IMR-90 (cell line): ENCODE measurements around the gene LARGE2. TPM values are rescaled to one million over a fixed set of nuclear protein-coding genes. Genes with fewer than 3 reads are reported as not detected.
A peak's percentile ranks its signal among the peaks of the same experiment; 100 is the strongest.

Experiments
- ATAC-seq: fragments of 200-7000 bp; cut with Tn5 transposase; 2 replicates; pipeline ENCODE4 v1.9.1; 2020; ENCODE audit warnings: low read depth, mild to moderate bottlenecking, moderate library complexity
- BruUV-seq: library from RNA; stranded (reverse); fragments of 400-500 nt; replicated peaks from 2 replicates; lab custom pipeline; 2021; lab: Mats Ljungman, UMichigan
- CTCF ChIA-PET: fragments of 300-600 bp; formaldehyde crosslinking; extraction: SDS; loops from one replicate; lab custom pipeline; 2021; ENCODE audit warnings: antibody characterized with exemption; lab: Yijun Ruan, JAX
- POLR2A ChIA-PET: fragments of 300-600 bp; sonication (Branson Sonifier 250); formaldehyde crosslinking; loops from one replicate; lab custom pipeline; 2022; ENCODE audit warnings: antibody characterized with exemption; ENCODE audit not compliant: unreplicated experiment; lab: Charles Lee
- DNase-seq: peaks from one replicate; pipeline ENCODE4 v3.0.0; 2013
- H2AFZ ChIP-seq: replicated peaks from 2 replicates; pipeline ENCODE3; 2013; ENCODE audit warnings: low read length, mild to moderate bottlenecking; ENCODE audit not compliant: poor library complexity
- H2AK5ac ChIP-seq: 2 replicates; pipeline ENCODE4 v1.6.1; 2013; ENCODE audit warnings: low read depth, low read length, inconsistent platforms
- H2AK9ac ChIP-seq: replicated peaks from 2 replicates; pipeline ENCODE3; 2013; ENCODE audit warnings: mild to moderate bottlenecking, low read depth, low read length, moderate library complexity; ENCODE audit not compliant: poor library complexity
- H2BK120ac ChIP-seq: 2 replicates; pipeline ENCODE4 v1.6.1; 2013; ENCODE audit warnings: low read depth, low read length, inconsistent platforms
- H2BK15ac ChIP-seq: 3 replicates; pipeline ENCODE4 v1.6.1; 2013; ENCODE audit warnings: low read depth, low read length, inconsistent platforms
- H2BK20ac ChIP-seq: 2 replicates; pipeline ENCODE4 v1.6.1; 2013; ENCODE audit warnings: low read depth, mild to moderate bottlenecking, inconsistent platforms, low read length, moderate library complexity
- H2BK5ac ChIP-seq: 2 replicates; pipeline ENCODE4 v1.6.1; 2013; ENCODE audit warnings: mild to moderate bottlenecking, low read depth, low read length, inconsistent platforms; ENCODE audit not compliant: poor library complexity, severe bottlenecking
- H3K14ac ChIP-seq: replicated peaks from 2 replicates; pipeline ENCODE4 v1.6.1; 2013; ENCODE audit warnings: low read depth, low read length, inconsistent platforms
- H3K18ac ChIP-seq: 2 replicates; pipeline ENCODE4 v1.6.1; 2013; ENCODE audit warnings: low read depth, low read length, control low read depth
- H3K23ac ChIP-seq: 2 replicates; pipeline ENCODE4 v1.6.1; 2013; ENCODE audit warnings: low read depth, low read length, inconsistent platforms
- H3K27ac ChIP-seq: 2 replicates; pipeline ENCODE4 v1.5.1; 2013; ENCODE audit warnings: mild to moderate bottlenecking, control low read depth, low read length; ENCODE audit not compliant: insufficient read depth
- H3K27me3 ChIP-seq: 2 replicates; pipeline ENCODE4 v1.6.1; 2013; ENCODE audit warnings: low read length; ENCODE audit not compliant: control insufficient read depth, insufficient read depth
- H3K36me3 ChIP-seq: 2 replicates; pipeline ENCODE4 v1.6.1; 2013; ENCODE audit warnings: low read length, mixed read lengths; ENCODE audit not compliant: control insufficient read depth, insufficient read depth
- H3K4ac ChIP-seq: 2 replicates; pipeline ENCODE4 v1.6.1; 2013; ENCODE audit warnings: low read depth, low read length, inconsistent platforms
- H3K4me1 ChIP-seq: 2 replicates; pipeline ENCODE4 v1.6.1; 2013; ENCODE audit warnings: low read length, mixed read lengths; ENCODE audit not compliant: control insufficient read depth, insufficient read depth
- H3K4me2 ChIP-seq: 2 replicates; pipeline ENCODE4 v1.6.1; 2013; ENCODE audit warnings: low read depth, mild to moderate bottlenecking, control low read depth, low read length, moderate library complexity
- H3K4me3 ChIP-seq: 2 replicates; pipeline ENCODE4 v1.5.1; 2013; ENCODE audit warnings: low read depth, mild to moderate bottlenecking, control low read depth, low read length, moderate library complexity; ENCODE audit not compliant: insufficient read depth
- H3K56ac ChIP-seq: 2 replicates; pipeline ENCODE4 v1.6.1; 2013; ENCODE audit warnings: low read length, inconsistent platforms; ENCODE audit not compliant: insufficient read depth; ENCODE audit errors: extremely low read depth
- H3K79me1 ChIP-seq, 2 experiments: 2 replicates each; pipeline ENCODE4 v1.6.1; 2013; ENCODE audit warnings: low read length in 2 of 2, inconsistent platforms in 1 of 2, low read depth in 1 of 2
- H3K9ac ChIP-seq: 2 replicates; pipeline ENCODE4 v1.6.1; 2013; ENCODE audit warnings: low read depth, low read length, control low read depth
- H3K9me1 ChIP-seq: 2 replicates; pipeline ENCODE4 v1.6.1; 2013; ENCODE audit warnings: low read length, inconsistent platforms; ENCODE audit not compliant: insufficient read depth
- H3K9me3 ChIP-seq: 2 replicates; pipeline ENCODE4 v1.6.1; 2013; ENCODE audit warnings: low read length; ENCODE audit not compliant: control insufficient read depth, insufficient read depth
- H4K20me1 ChIP-seq: 2 replicates; pipeline ENCODE4 v1.6.1; 2013; ENCODE audit warnings: low read length, inconsistent platforms; ENCODE audit not compliant: insufficient read depth
- H4K5ac ChIP-seq: 2 replicates; pipeline ENCODE4 v1.6.1; 2013; ENCODE audit warnings: mild to moderate bottlenecking, low read depth, low read length, control low read depth
- H4K8ac ChIP-seq, 2 experiments: 2 replicates each; pipeline ENCODE4 v1.6.1; 2013; ENCODE audit warnings: low read depth in 2 of 2, low read length in 2 of 2, control low read depth in 1 of 2, inconsistent platforms in 1 of 2
- H4K91ac ChIP-seq: 2 replicates; pipeline ENCODE4 v1.6.1; 2013; ENCODE audit warnings: low read depth, low read length, inconsistent platforms; ENCODE audit not compliant: insufficient read depth
- BHLHE40 ChIP-seq: fragments of 150-350 bp; IDR thresholded peaks from 2 replicates; pipeline ENCODE4 v1.6.1; 2016; ENCODE audit warnings: mild to moderate bottlenecking, low read depth, low read length
- CEBPB ChIP-seq: IDR thresholded peaks from 2 replicates; pipeline ENCODE4 v1.6.1; 2012; ENCODE audit warnings: low read depth, low read length, improper control_type of control experiment
- CHD1 ChIP-seq: IDR thresholded peaks from 2 replicates; pipeline ENCODE4 v1.6.1; 2012; ENCODE audit warnings: low read depth, low read length, improper control_type of control experiment
- CTCF ChIP-seq: conservative IDR thresholded peaks from 2 replicates; pipeline ENCODE4 v1.5.1; 2012; ENCODE audit warnings: mild to moderate bottlenecking, low read depth, low read length, improper control_type of control experiment
- FOS ChIP-seq: fragments of 150-350 bp; IDR thresholded peaks from 2 replicates; pipeline ENCODE4 v1.6.1; 2016; ENCODE audit warnings: low read depth, low read length
- MAFK ChIP-seq: IDR thresholded peaks from 2 replicates; pipeline ENCODE4 v1.6.1; 2012; ENCODE audit warnings: low read depth, low read length, improper control_type of control experiment
- MAZ ChIP-seq: IDR thresholded peaks from 2 replicates; pipeline ENCODE4 v1.6.1; 2012; ENCODE audit warnings: low read depth, mild to moderate bottlenecking, low read length, improper control_type of control experiment, moderate library complexity, borderline replicate concordance
- NFE2L2 ChIP-seq: fragments of 150-350 bp; IDR thresholded peaks from 2 replicates; pipeline ENCODE4 v1.6.1; 2016; ENCODE audit warnings: low read depth, mild to moderate bottlenecking, low read length
- POLR2A ChIP-seq: IDR thresholded peaks from 2 replicates; pipeline ENCODE4 v1.6.1; 2012; ENCODE audit warnings: mild to moderate bottlenecking, low read depth, low read length
- RAD21 ChIP-seq: IDR thresholded peaks from 2 replicates; pipeline ENCODE4 v1.6.1; 2012; ENCODE audit warnings: low read length, improper control_type of control experiment
- RFX5 ChIP-seq: IDR thresholded peaks from 2 replicates; pipeline ENCODE4 v1.8.0; 2012; ENCODE audit warnings: low read depth, mild to moderate bottlenecking, low read length, moderate library complexity
- SMC3 ChIP-seq: fragments of 150-350 bp; IDR thresholded peaks from 2 replicates; pipeline ENCODE4 v1.6.1; 2016; ENCODE audit warnings: low read depth, mild to moderate bottlenecking, antibody characterized with exemption, low read length, moderate library complexity
- WGBS, 2 experiments: methylation state at CpG; one replicate each; pipeline versions ENCODE4 v1.1.5 to v1.1.7; 2013; ENCODE audit warnings: missing lambda C conversion rate in 2 of 2; ENCODE audit not compliant: insufficient read length in 1 of 2; ENCODE audit errors: extremely low coverage in 2 of 2; 5-methylcytosine and 5-hydroxymethylcytosine counted together
- dilution Hi-C: fragments of 300-500 bp; cut with HindIII; formaldehyde crosslinking; loops from one replicate; pipeline ENCODE4 v1.14.3; 2018; ENCODE audit warnings: low sequenced_read_pairs; ENCODE audit not compliant: unreplicated experiment
- in situ Hi-C: fragments of 300-500 bp; cut with MboI; formaldehyde crosslinking; loops from 3 replicates; pipeline ENCODE4 v1.14.3; 2019; ENCODE audit warnings: low sequenced_read_pairs, inconsistent platforms, mixed read lengths
- intact Hi-C: fragments of 100-400 bp; cut with micrococcal nuclease; formaldehyde crosslinking; loops from 2 replicates; pipeline ENCODE4 v1.10.0; 2022
- polyA plus RNA-seq, 3 experiments: library from polyadenylated mRNA; depleted of rRNA; stranded (reverse); fragments of >200 nt; gene quantifications; 2 replicates each; pipeline ENCODE4 v1.2.3, GENCODE V29; 2012; ENCODE audit warnings: low replicate concordance in 1 of 3
- total RNA-seq: library from RNA; depleted of rRNA; stranded (reverse); fragments of >200 nt; gene quantifications from 2 replicates; pipeline ENCODE4 v1.2.3, GENCODE V29; 2012
- TF ChIP-seq, protein P1 (sequence below): fragments of 150-350 bp; IDR thresholded peaks from 2 replicates; pipeline ENCODE4 v1.6.1; 2016; ENCODE audit warnings: low read depth, mild to moderate bottlenecking, low read length, moderate library complexity, borderline replicate concordance

The LARGE2 gene
- total and polyA plus RNA-seq, 2 of the 4 experiments (the other 2 are of a cell fraction) = 0.03 TPM; not detected in 1

DNA sequence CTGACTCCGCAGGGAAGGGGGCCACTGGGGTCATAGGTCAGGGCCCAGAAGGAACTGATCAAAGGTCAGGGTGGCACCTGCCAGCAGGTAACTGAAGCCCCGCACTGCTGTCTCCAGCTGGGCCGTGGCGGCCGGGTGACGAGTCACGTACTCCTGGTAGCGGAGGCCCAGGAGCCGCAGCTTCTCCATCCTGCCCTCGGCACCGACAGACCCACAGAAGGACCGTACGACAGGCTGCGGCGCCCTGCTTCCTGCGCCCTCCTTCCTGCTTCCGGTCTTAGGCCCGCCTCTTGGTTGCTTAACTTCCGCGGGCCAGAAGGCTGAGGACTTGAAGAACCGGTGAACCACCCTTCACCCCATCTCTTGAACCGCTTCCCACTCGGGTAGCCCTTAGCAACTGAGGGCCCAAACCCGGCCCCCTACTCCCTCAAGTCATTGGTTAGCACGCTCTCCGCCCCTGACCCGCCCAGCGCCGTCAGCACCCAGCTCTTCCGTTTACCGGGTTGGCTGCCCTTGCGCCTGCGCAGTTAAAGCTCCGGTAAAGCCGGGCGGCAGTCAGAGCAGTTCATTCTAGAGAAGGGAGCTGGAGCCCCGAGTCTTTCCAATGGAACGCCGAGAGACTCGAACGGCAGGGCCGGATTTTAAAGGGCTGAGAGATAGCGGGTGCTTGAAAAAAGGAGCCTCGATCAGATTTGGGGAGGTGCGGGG, 4.7 kb upstream of the LARGE2 start, which contains the start of gene PEX16 (continued):
- TF ChIP-seq FOS (no peak), RAD21 (peak; percentile 18)

DNA sequence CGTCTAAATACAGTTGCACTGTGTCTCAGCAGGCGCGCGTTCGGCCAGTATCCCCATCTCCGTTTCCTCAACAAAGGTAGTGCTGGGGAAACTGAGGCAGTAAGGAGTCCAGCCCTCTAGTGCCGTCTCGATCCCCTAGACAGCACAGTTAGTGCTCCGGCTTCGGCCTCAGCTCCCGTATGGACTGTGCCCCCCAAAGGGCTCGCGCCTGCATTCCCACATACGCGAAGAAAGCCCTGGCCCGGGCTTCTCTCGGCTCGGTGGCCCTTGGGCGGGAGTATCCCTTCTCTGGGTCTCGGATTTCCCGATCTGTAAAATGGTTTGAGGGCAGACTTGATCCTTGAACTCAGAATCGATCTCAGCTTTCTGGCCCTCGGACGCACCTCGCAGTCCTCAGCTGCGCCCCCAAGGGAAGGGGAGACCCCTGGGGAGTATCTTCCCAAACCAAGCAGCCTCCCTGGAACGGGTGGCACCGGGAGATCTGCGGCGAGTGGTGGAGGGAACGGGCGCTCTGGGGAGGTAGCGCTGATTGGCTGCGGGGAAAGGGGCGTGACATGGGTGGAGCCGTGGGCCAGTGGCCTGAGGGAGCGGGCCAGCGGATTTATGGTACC, 4.0 kb upstream of the LARGE2 start:
- Histone ChIP-seq H3K23ac (peak overlapping the region; percentile 84), H3K9me1 (0 out of 2 replicates have a peak, but pooled peaks cover 8% of the 10 kb centered on the region), H2BK5ac (peak overlapping the region; percentile 29), H2BK15ac (no peak overlapping the region), H2BK20ac (no peak overlapping the region), H3K56ac (no peak overlapping the region), H3K4me2 (peak overlapping the region; percentile 91), H2AK5ac (peak overlapping the region; percentile 36; the same call in 1 of the 2 replicates), H3K9ac (peak overlapping the region; percentile 69), H3K27me3 (peaks cover 23% of the 10 kb centered on the region), H4K91ac (no peak overlapping the region), H3K36me3 (peaks cover 14% of the 10 kb centered on the region), H3K79me1 (peaks cover 18 to 32% of the 10 kb centered on the region in 2 experiments), H3K18ac (no peak overlapping the region), H4K8ac (peak overlapping the region; percentile 63 to 89; a peak in 3 of 4 replicates), H3K4ac (peak overlapping the region; percentile 72), H3K14ac (peak overlapping the region; percentile 69; the same call in 1 of the 2 replicates), H2BK120ac (0 out of 2 replicates have a peak overlapping the region, but pooled peaks have one; percentile 2), H4K5ac (0 out of 2 replicates have a peak overlapping the region, but pooled peaks have one; percentile 7), H3K27ac (peak overlapping the region; percentile 38), H3K4me1 (no peaks in the 10 kb centered on the region), H2AFZ (peak overlapping the region; percentile 96), H3K9me3 (no peaks in the 10 kb centered on the region), H2AK9ac (peak overlapping the region; percentile 76), H3K4me3 (peak overlapping the region; percentile 79), H4K20me1 (peaks cover 7% of the 10 kb centered on the region)
- dilution Hi-C loops (no loop called here), intact Hi-C loops (no loop called here), in situ Hi-C loops (no loop called here)
- ChIA-PET CTCF (interaction anchor here (1.0 kb wide), 1 partner anchor 45 kb away, joined by 3 read pairs; no protein-coding TSS in a partner anchor), POLR2A (no interaction called here)
- WGBS, 2 experiments = 3% methylated on average over 7 of the region's 38 CpGs; no CpG with 5 or more reads in 1 of the 2 experiments
- BruUV-seq = no TSS peak
- peak; percentile 76 for ATAC-seq
- DNase-seq = peak; percentile 64
- TF ChIP-seq CTCF (no peak), BHLHE40 (no peak), NFE2L2 (no peak), RFX5 (no peak), MAZ (no peak), CEBPB (no peak), MAFK (no peak), CHD1 (no peak), POLR2A (no peak), FOS (no peak), SMC3 (no peak)
- TF ChIP-seq, protein P1, sequence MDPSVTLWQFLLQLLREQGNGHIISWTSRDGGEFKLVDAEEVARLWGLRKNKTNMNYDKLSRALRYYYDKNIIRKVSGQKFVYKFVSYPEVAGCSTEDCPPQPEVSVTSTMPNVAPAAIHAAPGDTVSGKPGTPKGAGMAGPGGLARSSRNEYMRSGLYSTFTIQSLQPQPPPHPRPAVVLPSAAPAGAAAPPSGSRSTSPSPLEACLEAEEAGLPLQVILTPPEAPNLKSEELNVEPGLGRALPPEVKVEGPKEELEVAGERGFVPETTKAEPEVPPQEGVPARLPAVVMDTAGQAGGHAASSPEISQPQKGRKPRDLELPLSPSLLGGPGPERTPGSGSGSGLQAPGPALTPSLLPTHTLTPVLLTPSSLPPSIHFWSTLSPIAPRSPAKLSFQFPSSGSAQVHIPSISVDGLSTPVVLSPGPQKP = no peak
